Measurements from ENCODE around the gene FAM53A.

FAM53A gene

DNA sequence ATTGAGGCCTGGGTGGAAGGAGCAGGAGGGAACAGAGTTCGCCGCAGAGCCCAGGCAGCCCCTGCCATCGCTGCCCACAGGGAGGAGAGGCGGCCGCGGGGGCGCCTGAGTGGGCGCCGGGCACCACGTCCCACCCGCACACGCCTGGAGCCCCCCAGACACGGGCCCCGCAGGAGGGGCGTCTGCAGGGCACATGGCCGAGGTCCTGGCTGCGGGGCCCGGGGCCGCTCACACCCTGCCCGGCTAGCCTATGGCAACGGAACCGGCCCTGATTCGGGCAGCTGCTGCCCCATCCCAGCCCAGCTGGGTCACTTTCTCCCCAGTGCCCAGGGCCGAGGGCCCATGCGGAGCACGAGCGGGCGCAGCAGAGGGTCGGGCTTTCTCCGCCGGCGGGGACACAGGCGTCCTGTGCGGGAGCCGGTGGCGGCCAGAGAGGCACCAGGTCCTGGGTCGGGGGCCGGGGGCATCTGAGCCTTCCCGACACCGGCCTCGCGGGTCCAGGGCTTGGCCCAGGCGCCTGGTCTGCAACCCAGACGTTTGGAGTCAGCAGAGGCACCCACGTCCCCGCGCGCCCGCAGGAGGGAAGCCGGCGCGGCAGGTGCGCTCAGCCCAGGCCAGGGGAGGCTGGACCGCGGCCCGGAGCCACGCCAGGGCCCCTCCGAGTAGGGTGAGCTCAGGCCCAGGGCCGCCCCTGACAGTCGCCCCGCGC lies 91.2 kb downstream of the FAM53A start:
- no peak for DNase-seq (ENCODE audit: low read depth, low spot score)

DNA sequence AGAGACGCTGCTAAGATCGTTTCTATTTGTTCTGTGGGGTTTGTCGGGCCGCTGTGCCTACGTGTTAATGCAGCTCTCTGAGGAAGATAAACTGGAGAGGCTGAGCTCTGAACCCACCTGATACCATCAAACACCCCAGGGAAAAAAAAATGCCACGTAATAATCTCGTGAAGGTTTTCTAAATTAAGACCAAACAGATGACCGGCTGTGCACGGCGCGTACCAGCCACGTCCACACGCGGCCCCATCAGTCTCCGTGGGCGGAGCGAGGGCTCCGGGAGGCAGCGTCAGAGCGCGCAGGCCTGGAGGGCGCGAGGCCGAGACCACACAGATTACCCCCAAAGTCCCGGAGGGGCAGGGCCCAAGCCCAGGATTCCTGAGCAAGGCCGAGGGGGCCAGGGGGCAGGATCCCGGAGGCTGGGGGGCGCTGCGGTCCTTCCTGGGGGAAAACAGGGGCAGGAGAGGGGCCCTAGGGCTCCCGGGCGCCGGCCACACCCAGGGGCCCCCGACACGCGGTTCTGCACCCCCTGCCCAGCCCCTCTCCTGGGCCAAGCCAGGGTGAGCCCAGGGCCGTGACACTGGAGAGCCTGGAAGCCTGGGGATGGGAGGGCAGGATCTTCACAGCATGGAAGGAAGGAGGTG lies 91.9 kb downstream of the FAM53A start:
- DNase-seq (ENCODE audit: low read depth, low spot score): no peak

DNA sequence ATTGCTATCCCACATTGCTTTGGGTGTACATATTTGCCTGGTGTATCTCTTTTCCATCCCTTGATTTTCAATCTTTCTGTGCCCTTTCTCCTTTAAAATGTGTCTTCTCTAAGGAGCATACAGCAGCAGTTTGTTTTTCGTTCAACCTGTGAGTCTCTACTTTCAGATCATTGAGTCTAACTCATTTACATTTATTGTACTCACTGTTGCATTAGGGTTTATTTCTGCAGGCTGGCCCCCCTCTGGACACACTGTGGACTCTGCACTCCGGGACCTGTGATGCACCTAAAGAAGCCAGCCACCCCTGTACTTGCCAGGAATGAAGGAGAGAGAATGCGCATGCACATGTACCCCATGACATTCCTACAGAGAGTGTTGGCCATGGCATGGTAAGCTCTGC lies 93.0 kb downstream of the FAM53A start:
- DNase-seq (ENCODE audit: low read depth, low spot score): no peak

DNA sequence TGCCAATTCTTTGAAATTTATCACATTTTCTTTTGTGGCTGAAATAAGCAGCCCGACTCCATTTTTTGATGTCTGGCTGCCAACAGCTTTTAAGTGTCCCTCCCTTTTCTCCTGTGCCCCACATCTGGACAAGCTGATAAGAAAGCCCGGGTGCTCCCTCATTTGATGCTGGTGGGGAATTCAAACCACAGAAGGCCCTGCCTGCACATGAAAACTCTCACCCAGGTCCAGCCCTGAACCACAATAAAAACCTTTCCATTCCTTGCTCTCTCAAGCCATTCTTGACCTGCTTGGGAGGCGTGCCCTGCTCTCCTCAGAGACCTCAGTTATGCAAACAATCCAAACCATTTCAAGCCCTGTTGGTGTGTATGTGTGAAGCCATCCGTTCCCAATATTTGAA lies 93.9 kb downstream of the FAM53A start:
- DNase-seq (ENCODE audit: low read depth, low spot score): no peak

Data from brain pericyte (primary cell).